H1 (cell line): Measurements from ENCODE around the gene CDC40.

ENCODE experiments used
- ATF2 ChIP-seq: IDR thresholded peaks from 2 replicates; pipeline ENCODE4 v1.6.1; 2012; ENCODE audit warnings: low read length, inconsistent platforms
- POLR2A ChIP-seq, 2 experiments: IDR thresholded peaks; 1 replicate in 1 of 2; 2 replicates in 1 of 2; pipeline ENCODE4 v1.6.1; 2011; ENCODE audit warnings: low read depth in 2 of 2, low read length in 2 of 2, mild to moderate bottlenecking in 2 of 2; ENCODE audit errors: control extremely low read depth in 1 of 2
- RAD21 ChIP-seq, 2 experiments: IDR thresholded peaks in 1 of 2; conservative IDR thresholded peaks in 1 of 2; 2 replicates each; pipeline ENCODE4 v1.6.1; 2011; ENCODE audit warnings: low read depth in 2 of 2, low read length in 2 of 2, improper control_type of control experiment in 1 of 2, inconsistent platforms in 1 of 2, mild to moderate bottlenecking in 1 of 2, moderate library complexity in 1 of 2
- SP2 ChIP-seq: IDR thresholded peaks from 2 replicates; pipeline ENCODE4 v1.6.1; 2012; ENCODE audit warnings: mild to moderate bottlenecking, low read length, inconsistent platforms
- TF ChIP-seq, protein P1 (sequence below), 3 experiments: IDR thresholded peaks; 1 replicate in 2 of 3; 2 replicates in 1 of 3; pipeline versions ENCODE4 v1.5.1 to v1.6.1; 2011; ENCODE audit warnings: low read length in 3 of 3, mild to moderate bottlenecking in 3 of 3, inconsistent platforms in 2 of 3, low read depth in 1 of 3, moderate library complexity in 1 of 3; ENCODE audit not compliant: insufficient read depth in 1 of 3; ENCODE audit errors: control extremely low read depth in 1 of 3

- TF ChIP-seq RAD21 (IDR thresholded peaks at IDR 0.05 in 1 of 2, conservative IDR thresholded peaks at IDR 0.05 in 1 of 2; ENCODE audit: low read depth in 2 of 2, low read length in 2 of 2) (no peak), POLR2A (IDR thresholded peaks at IDR 0.05; ENCODE audit: control extremely low read depth in 1 of 2, low read depth in 2 of 2, low read length in 2 of 2) (no peak), SP2 (no peak), ATF2 (no peak)
- TF ChIP-seq, protein P1, sequence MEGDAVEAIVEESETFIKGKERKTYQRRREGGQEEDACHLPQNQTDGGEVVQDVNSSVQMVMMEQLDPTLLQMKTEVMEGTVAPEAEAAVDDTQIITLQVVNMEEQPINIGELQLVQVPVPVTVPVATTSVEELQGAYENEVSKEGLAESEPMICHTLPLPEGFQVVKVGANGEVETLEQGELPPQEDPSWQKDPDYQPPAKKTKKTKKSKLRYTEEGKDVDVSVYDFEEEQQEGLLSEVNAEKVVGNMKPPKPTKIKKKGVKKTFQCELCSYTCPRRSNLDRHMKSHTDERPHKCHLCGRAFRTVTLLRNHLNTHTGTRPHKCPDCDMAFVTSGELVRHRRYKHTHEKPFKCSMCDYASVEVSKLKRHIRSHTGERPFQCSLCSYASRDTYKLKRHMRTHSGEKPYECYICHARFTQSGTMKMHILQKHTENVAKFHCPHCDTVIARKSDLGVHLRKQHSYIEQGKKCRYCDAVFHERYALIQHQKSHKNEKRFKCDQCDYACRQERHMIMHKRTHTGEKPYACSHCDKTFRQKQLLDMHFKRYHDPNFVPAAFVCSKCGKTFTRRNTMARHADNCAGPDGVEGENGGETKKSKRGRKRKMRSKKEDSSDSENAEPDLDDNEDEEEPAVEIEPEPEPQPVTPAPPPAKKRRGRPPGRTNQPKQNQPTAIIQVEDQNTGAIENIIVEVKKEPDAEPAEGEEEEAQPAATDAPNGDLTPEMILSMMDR (IDR thresholded peaks at IDR 0.05; ENCODE audit: control extremely low read depth in 1 of 3, insufficient read depth in 1 of 3, low read depth in 1 of 3, low read length in 3 of 3): no peak
These were observed 85.0 kb downstream of the CDC40 start for GRCh38 chr6:110265273-110265672.
